B cell (primary cell): Measurements from ENCODE around the gene ADGRD1.

Experiments
- CTCF ChIP-seq: fragments of 200-600 bp; IDR thresholded peaks from one replicate; pipeline ENCODE4 v1.8.0; 2022; ENCODE audit warnings: antibody characterized with exemption, mild to moderate bottlenecking
- EZH2 ChIP-seq: IDR thresholded peaks from 2 replicates; pipeline ENCODE4 v1.6.1; 2012; ENCODE audit warnings: borderline replicate concordance, low read depth, mild to moderate bottlenecking, moderate library complexity, low read length; ENCODE audit not compliant: insufficient read depth, poor library complexity, severe bottlenecking

- TF ChIP-seq CTCF (no peak), EZH2 (no peak)
These were observed 187.0 kb downstream of the ADGRD1 start for GRCh38 chr12:131140697-131141096.
